DMS 273 treated with DMSO at 0.1 percent for 48 hours (cell line): Measurements from ENCODE around the gene TMEM150B.

Experiments used
- DNase-seq: peaks from one replicate; lab custom pipeline; 2025; lab: John Stamatoyannopoulos, UW

The TMEM150B gene

DNA sequence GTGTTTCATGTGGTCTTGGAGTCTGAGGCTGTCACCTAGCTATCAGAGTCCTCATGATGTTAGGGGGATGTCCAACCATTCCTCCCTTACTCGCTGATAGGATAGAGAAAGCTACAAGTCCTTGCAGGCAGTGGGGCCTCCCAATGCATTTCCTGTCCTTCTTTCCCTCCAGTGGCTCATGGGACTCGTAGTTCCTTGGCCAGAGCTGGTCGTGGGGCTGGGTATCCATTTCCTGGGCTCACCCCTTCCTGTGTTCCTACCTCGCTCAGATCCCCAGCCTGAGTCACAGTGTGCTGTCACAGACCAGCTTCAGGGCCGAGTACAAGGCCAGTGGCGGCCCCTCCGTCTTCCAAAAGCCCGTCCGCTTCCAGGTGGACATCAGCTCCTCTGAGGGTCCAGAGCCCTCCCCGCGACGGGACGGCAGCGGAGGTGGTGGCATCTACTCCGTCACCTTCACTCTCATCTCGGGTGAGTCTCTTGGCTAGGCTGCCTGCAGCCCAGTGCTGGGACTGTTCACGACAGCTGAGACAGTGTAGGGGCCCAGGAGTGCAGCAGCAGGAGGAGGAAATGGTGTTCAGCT, 19.1 kb downstream of the TMEM150B start:
- DNase-seq = no peak

DNA sequence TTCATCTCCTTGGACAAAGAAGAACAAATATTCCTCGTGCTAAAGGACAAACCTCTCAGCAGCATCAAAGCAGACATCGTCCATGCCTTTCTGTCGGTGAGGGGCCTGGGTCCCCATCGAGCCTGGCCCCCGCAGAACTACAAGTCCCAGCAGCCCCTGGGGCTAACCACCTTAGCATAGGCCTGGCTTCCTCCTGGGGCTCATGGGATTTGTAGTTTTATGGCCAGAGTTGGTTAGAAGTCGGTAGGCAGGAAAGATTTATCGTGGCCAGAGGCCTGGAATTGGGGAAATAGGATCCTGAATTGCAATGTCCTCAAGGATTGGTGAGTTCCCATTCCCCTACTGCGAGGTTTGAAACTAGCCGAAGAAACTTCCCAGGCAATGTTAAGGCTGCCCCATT, 19.6 kb downstream of the TMEM150B start:
- no peak for DNase-seq

DNA sequence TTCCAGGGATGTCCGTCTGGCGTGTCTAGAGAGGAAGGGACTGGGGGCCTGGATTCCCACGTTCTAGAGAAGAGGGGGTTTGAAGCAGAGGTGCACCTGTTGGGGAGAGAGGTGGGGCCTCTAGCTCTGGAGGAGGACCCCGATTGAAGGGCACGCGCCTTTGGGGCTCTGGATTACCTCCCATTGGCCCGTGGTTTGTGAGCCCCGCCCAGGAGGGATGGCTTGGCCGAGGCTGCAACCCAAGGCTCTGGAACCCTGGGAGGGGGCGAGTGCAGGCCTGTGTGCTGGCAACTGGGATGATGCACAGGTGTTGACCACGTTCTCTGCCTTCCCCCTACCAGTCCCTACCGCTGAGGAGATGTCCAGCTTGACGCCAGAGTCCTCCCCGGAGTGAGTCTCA, 20.2 kb downstream of the TMEM150B start:
- DNase-seq = no peak

DNA sequence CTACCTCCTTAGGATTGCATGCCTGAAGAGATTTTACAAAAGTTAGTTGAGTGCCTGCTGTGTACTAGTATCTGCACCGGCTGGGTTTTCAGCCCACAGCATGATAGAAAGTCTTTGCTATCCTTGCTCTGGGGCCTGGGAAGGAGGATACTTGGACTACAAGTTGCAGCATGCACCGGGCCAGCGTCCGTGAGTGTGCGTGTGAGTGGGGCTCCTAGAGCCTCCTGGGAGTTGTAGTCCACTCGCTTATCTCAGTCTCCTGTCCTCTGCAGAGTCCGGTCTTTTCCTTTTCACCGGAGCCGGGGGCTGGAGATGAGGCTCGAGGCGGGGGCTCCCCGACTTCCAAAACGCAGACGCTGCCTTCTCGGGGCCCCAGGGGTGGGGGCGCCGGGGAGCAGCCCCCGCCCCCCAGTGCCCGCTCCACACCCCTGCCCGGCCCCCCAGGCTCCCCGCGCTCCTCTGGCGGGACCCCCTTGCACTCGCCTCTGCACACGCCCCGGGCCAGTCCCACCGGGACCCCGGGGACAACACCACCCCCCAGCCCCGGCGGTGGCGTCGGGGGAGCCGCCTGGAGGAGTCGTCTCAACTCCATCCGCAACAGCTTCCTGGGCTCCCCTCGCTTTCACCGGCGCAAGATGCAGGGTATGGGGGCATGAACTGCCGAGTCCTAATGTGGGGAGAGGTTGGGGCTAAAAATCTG, 20.7 kb downstream of the TMEM150B start:
- DNase-seq = no peak

DNA sequence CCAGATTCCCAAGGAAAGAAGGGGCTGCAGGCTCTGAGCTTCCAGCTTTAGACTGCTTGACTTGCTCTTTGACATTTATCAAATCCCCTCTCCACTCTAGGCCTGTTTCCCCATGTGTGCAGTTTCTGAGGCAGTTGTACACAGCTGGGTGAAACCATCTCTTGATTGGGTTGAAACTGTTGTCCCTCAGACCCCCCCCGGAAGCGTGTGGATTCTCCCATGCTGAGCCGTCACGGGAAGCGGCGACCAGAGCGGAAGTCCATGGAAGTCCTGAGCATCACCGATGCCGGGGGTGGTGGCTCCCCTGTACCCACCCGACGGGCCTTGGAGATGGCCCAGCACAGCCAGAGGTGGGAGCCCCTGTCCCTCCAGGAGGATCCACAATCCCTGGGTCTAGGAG, 21.7 kb downstream of the TMEM150B start:
- DNase-seq = no peak

DNA sequence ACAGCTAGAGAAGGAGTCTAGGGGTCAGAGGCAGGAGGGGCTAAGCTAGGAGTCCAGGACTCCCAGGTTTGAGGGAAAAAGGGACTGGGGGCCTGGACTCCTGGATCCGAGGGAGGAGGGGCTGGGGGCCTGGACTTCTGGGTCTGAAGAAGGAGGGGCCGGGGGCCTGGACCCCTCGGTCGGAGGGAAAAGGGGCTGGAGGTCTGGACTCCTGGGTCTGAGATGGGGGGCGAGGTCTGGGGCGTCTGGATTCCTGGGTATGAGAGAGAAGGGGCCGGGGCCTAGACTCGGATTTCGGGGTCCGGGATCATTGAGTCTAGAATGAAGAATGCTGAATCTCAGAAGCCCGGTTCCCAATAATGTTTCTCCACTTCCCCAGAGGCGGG, 22.8 kb downstream of the TMEM150B start:
- no peak for DNase-seq

DNA sequence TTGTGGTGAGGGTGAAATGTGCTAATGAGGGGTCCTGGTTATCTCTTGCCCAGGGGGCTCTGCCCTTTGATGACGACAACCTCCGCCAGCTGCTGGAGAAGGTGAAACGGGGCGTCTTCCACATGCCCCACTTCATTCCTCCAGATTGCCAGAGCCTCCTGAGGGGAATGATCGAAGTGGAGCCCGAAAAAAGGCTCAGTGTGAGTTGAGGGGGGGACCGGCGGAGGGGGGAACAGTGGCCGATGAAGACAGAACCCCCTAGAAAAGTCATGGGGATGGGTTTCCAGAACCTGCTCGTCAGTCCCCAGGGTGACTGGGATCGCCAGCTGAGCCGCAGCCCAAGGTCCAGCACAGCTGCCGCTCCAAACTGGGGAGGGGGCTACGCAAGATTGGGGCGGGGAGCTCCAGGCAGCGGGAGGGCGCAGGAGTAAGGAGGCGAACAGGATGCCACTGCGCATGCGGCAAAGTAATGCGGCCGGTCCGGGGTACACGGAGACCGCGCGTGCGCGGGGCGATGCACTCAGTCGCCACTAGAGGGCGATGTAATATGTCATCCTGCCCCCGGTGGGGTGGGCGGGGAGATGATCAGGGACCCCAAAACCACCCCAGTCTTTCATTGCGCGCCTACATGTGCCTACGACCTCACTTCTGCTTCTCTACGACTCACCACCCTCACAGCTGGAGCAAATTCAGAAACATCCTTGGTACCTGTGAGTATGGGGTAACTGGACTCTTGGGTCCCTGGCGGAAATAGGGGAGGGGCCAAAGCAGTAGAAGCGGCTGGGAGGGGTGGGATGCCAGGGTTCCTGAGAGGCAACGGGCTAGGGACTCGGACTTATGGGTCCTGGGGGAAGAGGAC, 23.5 kb downstream of the TMEM150B start:
- no peak for DNase-seq

DNA sequence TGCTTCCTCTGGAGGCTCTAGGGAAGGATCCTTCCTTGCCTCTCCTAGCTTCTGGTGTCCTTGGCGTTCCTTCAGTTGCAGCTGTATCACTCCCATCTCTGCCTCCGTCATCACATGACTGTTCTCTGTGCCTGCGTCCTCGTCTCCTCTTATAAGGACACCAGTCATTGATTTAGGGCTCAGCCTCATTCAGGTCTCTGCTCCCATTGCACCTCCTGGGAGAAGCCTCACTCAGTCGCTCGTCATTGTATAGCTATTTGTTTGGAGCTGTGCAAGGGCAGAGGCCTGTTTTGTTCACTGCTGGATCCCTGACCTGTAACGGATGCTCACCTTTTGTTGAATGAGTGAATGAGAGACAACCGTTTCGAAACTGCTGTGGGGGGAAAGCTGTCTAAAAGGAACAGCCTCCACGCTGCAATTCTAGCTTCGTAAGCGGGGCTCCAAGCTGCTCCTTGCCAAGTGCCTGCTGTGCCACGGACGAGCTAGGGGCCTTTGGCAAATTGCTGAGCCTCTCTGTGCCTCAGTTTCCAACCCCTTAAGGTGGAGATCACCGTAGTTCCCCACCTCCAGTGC, 24.2 kb downstream of the TMEM150B start:
- DNase-seq = no peak

DNA sequence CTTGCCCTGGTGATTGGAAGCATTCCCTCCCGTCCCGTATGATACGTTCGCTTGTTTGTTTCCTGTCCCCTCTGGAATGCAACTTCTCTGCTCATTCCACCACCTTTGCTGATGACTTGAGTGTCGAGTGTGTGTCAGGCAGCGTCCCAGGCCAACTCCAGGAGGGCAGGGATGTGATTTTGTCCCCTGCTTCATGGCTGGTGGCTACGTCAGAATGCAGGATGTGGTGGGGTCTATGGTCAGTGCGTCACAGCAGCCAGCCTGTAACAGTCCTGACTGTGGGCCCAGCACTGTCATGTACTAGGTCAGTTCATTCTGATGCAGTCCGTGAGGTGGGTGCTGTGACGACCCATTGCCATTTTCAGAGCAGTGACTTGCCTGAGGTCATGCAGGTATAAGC, 25.1 kb downstream of the TMEM150B start:
- no peak for DNase-seq

DNA sequence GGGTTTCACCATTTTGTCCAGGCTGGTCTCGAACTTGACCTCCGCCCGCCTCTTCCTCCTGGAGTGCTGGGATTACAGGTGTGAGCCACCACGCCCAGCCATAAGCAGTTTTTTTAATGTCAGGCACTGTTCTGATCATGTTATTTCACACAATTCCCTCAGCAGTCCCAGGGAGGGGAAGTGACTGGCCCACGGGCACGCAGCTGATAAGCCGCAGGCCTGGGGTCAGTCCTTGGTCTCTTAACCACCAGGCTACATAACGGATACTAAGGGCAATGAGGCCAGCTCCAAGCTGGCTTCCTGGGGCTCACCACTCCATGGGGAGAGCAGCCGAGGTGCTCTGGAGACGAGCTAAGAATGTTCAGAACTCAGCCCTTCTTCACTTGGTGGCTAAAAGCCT, 27.9 kb downstream of the TMEM150B start:
- DNase-seq = no peak

DNA sequence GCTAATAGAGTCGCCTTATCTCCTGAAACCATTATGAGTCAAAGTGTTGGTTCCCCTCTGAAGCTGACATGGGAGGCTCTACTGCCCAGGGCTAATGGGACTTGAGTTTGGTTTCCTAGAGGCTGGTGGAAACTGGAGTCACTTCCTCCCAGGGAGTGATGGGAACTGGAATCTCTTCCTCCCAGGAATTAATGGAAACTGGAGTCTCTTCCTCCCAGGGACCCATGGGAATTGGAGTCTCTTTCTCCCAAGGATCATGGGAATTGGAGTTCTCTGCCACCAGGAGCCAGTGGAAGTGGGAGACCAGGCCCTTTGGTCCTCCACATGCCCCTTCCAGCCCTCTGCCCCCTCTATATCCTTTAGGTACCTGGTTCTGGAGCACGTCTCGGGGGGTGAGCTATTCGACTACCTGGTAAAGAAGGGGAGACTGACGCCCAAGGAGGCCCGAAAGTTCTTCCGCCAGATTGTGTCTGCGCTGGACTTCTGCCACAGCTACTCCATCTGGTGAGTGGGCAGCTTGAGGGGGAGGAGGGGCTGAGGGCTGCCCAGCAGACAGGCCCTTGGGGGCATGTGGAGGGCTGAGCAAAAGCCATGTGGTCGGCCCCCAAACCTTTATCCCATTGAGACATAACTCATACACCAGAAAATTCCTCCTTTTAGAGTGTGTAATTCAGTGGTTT, 35.9 kb downstream of the TMEM150B start:
- DNase-seq = peak; percentile 46

DNA sequence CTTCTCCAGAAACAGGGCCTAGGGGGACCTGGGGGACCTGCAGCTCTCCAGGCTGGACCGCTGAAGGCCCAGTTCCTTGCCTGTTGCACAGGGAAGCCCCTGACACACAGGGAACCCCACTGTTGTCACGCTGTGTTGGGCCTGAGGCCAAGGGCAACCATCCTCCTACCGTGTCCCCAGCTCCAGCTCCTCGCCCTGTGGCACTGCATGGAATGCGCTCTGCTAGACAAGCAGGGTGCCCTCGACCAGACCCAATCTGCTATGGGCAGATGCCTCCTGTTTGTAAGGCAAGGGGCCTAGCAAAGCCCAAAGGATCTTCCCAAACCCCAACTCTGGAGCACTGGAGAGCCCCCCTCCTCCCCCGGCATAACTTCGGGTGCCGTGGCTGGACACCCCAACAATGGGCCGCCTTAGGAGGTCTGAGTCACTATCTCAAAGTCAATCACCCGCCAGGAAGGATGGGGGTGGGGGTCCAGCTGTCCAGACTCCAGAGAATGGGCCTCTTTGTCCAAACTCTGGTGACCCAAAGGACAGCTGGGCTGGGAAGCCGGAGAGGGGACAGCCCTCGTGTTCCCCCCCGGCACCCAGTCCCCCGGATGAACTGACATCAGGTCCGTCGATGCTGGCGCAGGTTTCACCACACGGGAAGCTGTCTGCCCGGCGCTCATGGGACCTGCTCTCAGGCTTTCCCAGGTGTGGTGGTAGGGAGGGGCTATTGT, 37.6 kb downstream of the TMEM150B start:
- DNase-seq = no peak

DNA sequence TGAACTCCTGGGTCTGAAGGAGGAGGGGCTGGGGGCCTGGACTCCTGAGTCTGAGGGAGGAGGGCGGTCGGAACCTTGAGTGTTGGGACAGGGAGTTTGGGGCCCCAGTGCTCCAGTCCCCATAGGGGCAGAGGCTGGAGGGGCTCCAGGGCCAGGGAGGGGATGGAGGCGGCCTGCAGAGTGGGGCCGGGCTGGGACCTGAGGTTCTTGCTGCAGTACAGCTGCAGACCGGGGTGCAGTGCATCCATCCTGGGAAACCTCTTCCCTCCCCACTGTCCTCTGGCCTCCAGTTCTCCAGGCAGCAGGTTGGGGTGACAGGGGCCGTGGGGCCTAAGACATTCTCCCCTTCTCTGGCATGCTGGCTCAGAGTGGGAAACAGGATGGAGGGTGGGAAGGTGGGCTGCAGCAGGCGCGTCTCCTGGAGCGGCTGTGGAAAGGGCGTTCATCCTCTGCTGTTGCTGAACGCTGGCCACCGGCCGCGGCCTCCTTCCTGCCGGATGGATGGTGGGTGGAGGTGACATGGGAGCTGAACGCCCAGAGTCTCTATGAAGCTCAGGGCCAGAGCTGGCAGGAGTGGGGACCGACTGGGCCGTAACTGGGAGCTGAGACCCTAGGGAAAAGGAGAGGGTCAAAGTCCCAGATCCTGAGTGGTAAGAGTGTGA, 39.8 kb downstream of the TMEM150B start:
- no peak for DNase-seq

DNA sequence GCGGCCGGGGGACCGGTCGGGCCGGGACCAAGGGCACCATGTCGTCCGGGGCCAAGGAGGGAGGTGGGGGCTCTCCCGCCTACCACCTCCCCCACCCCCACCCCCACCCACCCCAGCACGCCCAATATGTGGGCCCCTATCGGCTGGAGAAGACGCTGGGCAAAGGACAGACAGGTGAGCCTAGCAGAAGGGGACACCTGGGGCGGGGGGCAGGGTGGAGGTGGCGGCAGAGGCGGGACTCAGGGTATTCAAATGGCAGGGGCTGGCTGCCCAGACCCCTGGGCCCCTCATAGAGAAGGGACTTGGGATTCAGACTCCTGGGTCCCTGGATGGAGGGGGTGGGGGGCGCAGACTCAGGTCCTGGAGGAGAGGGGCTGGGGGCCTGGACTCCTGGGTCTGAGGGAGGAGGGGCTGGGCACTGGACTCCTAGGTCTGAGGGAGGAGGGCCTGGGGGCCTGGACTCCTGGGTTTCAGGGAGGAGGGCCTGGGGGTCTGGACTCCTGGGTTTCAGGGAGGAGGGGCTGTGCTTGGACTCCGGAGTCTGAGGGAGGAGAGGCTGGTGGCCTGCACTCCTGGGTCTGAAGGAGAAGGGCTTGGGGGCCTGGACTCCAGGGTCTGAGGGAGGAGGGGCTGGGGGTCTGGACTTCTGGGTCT, 40.6 kb downstream of the TMEM150B start:
- DNase-seq = no peak

DNA sequence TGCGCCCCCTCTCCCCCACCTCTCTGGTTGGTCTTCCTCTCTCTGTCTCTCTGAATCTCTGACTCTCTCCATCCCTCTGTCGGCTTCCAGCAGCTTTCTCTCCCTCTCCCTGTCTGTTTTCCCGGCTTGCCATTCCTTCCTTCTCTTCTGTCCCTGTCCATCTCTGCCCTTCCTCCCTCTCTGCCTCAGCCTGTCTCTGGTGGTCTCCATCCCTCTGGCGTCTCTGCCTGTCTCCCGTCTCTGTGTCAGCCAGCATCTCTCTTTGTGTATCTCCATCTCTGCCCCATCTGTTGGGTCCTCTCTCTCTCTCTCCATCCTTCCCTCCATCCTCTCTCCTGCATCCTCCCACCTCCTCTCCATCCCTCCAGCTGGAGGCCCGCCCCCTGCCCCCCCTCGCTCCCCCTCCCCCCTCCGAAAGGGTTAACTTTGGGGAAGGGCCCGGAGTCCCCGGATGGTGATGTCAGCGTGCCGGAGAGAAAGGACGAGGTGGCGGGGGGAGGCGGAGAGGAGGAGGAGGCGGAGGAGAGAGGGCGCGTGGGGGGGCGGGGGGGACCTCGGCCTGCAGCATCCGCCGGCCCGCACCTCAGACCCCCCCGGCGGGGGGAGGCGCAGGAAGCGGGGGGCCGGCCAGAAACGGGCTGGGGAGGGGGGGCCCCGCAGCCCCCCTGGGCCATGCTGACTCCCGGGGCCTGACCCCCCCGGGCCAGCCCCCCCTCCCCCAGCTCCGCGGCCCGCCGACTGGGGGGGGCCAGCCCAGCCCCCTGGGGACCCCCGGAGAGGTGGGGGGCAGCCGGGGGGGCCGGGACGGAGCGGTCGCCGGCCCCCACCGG, 41.4 kb downstream of the TMEM150B start, which contains the start of gene BRSK1:
Gene BRSK1 (plus strand): TSS at position 450 of the 830 bp plus-strand sequence. CDS start 446 bp downstream, outside the sequence.
- no peak for DNase-seq

DNA sequence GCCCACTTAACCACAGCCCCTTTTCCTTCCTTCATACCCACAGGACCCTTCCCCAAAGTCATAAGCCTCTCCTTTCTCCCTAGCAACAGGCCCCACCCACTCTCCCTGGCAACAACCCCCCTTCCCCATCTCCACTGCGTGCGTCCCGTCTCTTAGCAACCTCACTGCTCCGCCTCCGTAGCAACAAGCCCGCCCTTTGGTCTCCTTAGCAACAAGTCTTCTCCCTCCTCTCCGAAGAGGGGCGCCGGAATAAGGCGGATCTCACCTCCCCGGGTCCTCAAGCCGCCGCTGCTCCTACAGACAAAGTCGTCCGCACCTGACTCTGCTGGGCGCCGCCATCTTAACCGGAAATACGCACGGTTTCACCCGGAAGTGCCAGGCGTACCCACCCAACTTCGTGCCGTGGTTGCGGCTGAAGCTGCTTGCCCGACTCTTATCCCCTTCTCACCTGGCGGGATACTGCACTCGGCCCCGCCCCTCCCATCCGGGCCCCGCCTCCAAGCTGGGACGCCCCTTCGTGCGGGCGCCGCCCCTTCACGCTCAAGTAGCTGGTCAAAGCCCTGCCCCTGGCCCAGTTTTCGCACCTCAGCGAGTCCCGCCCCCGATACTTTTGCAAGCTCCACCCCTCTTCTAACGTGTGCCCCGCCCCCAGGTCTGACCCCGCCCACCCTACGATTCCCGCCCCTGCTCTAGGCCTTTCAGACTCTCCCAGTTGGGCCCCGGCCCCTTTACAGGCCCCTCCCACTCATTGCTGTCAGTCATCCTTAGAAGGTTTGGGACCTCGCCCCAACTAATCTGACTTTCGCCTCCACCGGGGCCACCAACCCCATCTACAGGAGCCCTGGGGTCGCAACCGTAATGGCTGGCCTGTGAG, 45.1 kb downstream of the TMEM150B start, which contains the start of gene HSPBP1:
Gene HSPBP1 (minus strand): TSS at position 341 of the 874 bp plus-strand sequence. CDS start 502 bp downstream, outside the sequence.
- DNase-seq = peak; percentile 91

DNA sequence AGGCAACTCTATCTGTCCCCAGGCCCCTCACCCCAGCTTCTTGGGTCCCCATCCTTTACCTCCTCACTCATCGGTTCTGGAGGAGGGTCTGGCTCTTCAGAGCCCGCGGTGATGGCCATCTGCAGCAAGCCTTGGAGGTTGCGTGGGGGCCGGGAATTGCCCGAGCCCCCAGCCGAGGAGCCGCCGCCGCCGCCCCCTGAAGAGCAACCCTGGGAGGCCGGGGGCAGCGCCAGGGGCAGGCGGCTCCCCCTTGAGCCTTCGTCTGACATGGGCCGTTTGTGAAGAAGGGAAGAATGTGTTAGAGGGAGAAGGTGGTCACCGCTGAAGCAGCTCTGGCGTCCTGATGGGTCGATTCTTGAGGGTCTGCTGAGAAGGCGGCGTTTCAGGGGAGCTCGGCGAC, 45.8 kb downstream of the TMEM150B start:
- no peak for DNase-seq
